Spinal cord (tissue), 10 donors: Measurements from ENCODE around the gene GRIP2. TPM values are rescaled to one million over a fixed set of nuclear protein-coding genes. Genes with fewer than 3 reads are reported as not detected.

Experiments
- DNase-seq, 6 donors: peaks; one replicate each; pipeline versions ENCODE4 v3.0.0 to v3.0.0-alpha.2; 2013 to 2015; ENCODE audit warnings: low spot score in 6 of 6, low read depth in 4 of 6
- H3K27ac ChIP-seq: one replicate; pipeline ENCODE4 v1.5.1; 2013; ENCODE audit warnings: low read depth, low read length, control low read depth
- H3K27me3 ChIP-seq: one replicate; pipeline ENCODE4 v1.6.1; 2013; ENCODE audit warnings: low read length; ENCODE audit not compliant: control insufficient read depth, insufficient read depth
- H3K36me3 ChIP-seq: one replicate; pipeline ENCODE4 v1.6.1; 2013; ENCODE audit warnings: low read length; ENCODE audit not compliant: control insufficient read depth, insufficient read depth
- H3K4me1 ChIP-seq: one replicate; pipeline ENCODE4 v1.6.1; 2013; ENCODE audit warnings: low read length; ENCODE audit not compliant: control insufficient read depth, insufficient read depth
- H3K4me3 ChIP-seq: one replicate; pipeline ENCODE4 v1.5.1; 2013; ENCODE audit warnings: low read depth, low read length, control low read depth
- H3K9me3 ChIP-seq: one replicate; pipeline ENCODE4 v1.6.1; 2013; ENCODE audit warnings: low read length; ENCODE audit not compliant: control insufficient read depth, insufficient read depth
- WGBS: methylation state at CpG from one replicate; pipeline ENCODE4 v1.1.5; 2013; ENCODE audit warnings: missing lambda C conversion rate; ENCODE audit not compliant: insufficient coverage; 5-methylcytosine and 5-hydroxymethylcytosine counted together
- polyA plus RNA-seq, 2 donors: library from polyadenylated mRNA; unstranded; fragments of 120-200 nt; gene quantifications; one replicate each; pipeline ENCODE4 v1.2.1, GENCODE V29; 2013; ENCODE audit not compliant: insufficient read length in 2 of 2
- total RNA-seq, 2 donors: library from RNA; depleted of rRNA in 1 of 2; stranded (reverse); fragments of 120-200 nt in 1 of 2; fragments of >200 nt in 1 of 2; gene quantifications; one replicate each; pipeline versions ENCODE4 v1.2.3 to v1.2.4, GENCODE V29; 2013 to 2014
- donor health status: healthy.

The GRIP2 gene
- total and polyA plus RNA-seq, 4 donors = 6.0 to 24.2 (median 12.9) TPM

DNA sequence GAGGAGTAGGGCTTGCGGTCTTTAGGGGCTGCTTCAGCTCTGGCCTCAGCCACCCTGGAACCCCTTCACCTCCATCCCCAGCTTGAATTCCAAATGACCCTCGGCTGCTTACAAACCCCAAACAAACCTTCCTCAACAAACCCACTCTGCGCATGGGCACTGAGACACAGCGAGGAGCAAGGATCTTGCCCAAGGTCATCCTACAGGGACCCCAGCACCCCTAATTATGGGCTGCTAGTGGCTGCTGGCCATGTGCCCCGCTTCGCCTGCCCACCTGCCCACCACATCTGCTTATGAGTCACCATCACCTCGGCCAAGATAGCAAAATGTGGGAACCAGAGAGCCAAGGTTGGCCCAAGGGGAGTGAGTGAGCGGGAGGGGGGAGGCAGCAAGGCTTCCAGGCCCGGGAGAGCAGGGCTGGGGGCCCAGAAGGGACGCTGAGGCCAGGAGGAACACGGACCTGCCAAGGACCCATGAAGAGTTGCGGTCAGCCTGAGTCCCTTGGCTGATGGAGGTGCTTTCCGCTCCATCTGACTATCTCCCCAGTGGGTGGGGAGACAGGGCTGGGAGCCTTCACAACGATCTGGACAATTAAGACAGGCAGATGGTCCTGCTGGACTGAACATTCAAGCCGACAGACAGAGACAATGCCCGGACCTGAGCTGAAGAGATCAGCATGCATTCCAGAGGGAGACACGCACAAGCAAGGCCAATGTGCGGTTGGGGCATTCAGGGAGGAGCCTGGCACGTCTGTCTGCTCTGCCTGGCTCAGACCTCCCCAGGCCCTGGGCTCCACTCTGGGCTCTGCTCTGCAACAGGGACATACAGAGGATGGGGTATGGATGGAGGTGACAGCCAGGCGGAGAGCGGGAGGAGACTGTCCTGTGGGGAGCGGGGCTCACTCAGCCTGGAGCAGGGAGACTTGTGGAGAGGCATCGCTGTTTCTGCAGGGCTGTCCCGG, 10.8 kb upstream of the GRIP2 start:
- no peak overlapping the region for H3K4me3 ChIP-seq
- WGBS = 60% methylated on average over 19 of the region's 24 CpGs

DNA sequence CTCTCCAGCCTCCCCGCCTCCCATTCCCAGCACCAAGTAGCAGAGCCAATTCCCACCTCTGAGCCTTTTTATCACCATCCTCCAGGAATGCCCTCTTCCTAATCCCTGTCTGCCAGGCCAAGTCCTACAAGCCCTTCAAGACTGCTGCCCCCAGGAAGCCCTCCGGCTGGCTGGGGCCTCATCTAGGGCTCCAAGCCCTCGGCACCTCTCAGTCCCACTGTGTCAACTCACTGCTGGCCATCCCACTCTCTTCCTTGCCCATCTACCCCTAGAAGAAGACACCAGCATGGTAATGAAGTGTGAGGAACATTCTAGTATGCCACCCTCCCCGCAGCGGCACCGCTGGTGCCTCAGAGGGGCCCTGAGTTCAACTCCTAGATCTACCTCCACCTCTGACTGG, 10.0 kb upstream of the GRIP2 start:
- Histone ChIP-seq H3K27me3 (no peaks in the 10 kb centered on the region), H3K9me3 (no peaks in the 10 kb centered on the region), H3K4me3 (no peak overlapping the region), H3K4me1 (peaks cover 18% of the 10 kb centered on the region), H3K27ac (no peak overlapping the region), H3K36me3 (peaks cover 2% of the 10 kb centered on the region)
- no peak for DNase-seq
- WGBS = 81% methylated on average over 2 of the region's 6 CpGs

More for the DNA sequence above, 10.8 kb upstream of the GRIP2 start:
- H3K27ac ChIP-seq = no peak overlapping the region
- H3K36me3 ChIP-seq = no peaks in the 10 kb centered on the region
- H3K4me1 ChIP-seq = peaks cover 22% of the 10 kb centered on the region
- DNase-seq = no peak
- H3K27me3 ChIP-seq = peaks cover 6% of the 10 kb centered on the region
- H3K9me3 ChIP-seq = no peaks in the 10 kb centered on the region

DNA sequence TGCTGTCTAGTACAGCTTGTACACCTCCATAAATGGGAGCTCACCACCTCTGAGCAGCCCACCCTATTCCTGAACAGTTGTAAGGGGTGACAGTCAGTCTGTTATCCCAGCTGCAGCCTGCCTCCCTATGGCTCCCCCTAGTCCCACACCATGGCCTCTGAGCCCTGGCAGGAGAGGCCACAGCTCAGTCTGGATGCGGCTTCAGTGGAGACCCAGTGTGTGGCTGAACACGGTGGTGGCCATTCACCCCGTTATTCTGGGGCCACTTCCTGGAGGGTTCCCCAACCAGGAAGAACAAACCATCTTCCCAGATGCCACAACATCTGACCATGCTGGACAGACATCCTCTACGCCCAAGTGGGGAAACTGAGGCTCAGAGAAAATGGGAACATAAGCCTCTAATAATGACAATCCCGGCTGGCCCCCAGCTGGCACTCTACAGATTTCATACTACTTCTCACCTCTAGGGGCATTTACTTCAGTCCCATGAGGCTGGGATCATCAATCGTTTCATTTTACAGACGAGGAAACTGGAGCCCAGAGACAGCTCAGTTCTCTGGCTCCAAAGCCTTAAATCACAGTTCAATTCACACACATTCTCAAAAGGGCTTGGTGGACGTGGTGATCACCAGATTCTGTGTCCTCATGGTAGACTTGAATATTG, 9.2 kb upstream of the GRIP2 start:
- DNase-seq = no peak
- Histone ChIP-seq H3K4me1 (peaks cover 18% of the 10 kb centered on the region), H3K4me3 (no peak overlapping the region), H3K9me3 (no peaks in the 10 kb centered on the region), H3K27me3 (no peaks in the 10 kb centered on the region), H3K36me3 (peaks cover 2% of the 10 kb centered on the region), H3K27ac (no peak overlapping the region)
- 56% methylated on average over 7 of the region's 8 CpGs for WGBS

DNA sequence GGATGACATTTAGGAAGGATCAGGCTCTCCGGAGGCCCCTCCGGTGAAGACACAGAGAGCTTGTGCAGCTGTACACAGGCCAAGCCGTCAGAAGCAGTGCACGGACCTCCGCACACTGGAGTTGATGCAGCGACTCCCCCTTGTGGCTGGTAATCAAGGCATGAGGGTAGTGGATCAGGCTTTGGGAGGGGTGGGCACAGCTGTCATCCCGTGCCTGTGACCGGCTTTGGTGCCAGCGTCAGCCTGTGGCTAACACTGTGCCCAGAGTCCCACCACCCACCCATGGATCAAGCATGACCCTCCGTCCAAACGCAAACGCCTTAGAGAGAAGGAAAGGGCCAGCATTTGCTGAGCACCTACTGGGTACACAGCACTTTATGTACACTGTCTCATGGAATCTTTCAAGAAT, 8.2 kb upstream of the GRIP2 start:
- DNase-seq = peak in 3 of 6 donors; percentile 45 to 89 (median 87)
- peaks cover 21% of the 10 kb centered on the region for H3K4me1 ChIP-seq
- 13% methylated on average over 12 of the region's 12 CpGs for WGBS
- no peak overlapping the region for H3K27ac ChIP-seq
- peaks cover 2% of the 10 kb centered on the region for H3K36me3 ChIP-seq
- H3K4me3 ChIP-seq = no peak overlapping the region
- no peaks in the 10 kb centered on the region for H3K27me3 ChIP-seq
- H3K9me3 ChIP-seq = no peaks in the 10 kb centered on the region

DNA sequence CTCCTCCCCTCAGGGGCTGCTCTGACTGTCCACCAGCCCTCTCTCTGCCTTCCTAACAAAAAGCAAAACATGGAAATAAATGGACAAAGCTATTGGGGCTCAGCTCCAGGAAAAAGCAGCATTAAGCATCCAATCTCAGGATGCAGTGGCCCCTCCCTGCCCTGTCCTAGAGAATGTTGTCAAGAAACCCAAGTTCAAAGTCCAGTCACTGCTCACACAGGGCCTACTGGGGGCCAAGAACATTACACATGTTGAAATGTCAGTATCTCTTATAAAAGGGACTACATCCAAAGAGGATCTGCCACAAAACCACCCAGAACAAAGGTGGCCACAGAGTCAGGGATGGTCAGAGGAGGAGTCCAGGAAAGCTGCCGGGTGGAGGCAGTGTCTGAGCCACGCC, 7.6 kb upstream of the GRIP2 start:
- WGBS = 73% methylated on average over 2 of the region's 2 CpGs
- Histone ChIP-seq H3K9me3 (no peaks in the 10 kb centered on the region), H3K27me3 (no peaks in the 10 kb centered on the region), H3K27ac (no peak overlapping the region), H3K36me3 (peaks cover 2% of the 10 kb centered on the region), H3K4me3 (no peak overlapping the region), H3K4me1 (peaks cover 26% of the 10 kb centered on the region)
- DNase-seq = no peak

DNA sequence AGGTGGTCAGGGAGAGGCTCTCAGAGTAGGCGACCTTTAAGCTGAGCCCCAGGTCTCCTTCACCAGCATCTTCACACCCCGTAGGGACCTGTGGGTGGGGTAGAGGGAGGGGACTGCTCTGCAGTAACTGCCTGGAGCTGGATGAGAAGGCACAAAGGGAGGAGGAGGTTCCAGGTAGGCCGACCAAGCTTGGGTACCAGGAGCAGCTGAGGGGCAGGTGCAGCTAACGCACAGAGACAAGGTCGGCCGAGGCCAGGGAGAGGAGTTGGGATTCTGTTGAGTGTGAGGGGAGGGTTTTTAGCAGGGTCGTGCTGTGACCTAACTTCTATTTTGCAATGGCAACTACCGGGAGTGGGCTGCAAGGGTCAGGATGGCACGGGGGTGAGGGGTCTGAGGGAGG, 5.9 kb upstream of the GRIP2 start:
- Histone ChIP-seq H3K27me3 (no peaks in the 10 kb centered on the region), H3K27ac (no peak overlapping the region), H3K9me3 (no peaks in the 10 kb centered on the region), H3K4me3 (no peak overlapping the region), H3K36me3 (peaks cover 2% of the 10 kb centered on the region), H3K4me1 (peaks cover 20% of the 10 kb centered on the region)
- no peak for DNase-seq
- whole genome bisulfite sequencing = 79% methylated on average over 8 of the region's 9 CpGs

DNA sequence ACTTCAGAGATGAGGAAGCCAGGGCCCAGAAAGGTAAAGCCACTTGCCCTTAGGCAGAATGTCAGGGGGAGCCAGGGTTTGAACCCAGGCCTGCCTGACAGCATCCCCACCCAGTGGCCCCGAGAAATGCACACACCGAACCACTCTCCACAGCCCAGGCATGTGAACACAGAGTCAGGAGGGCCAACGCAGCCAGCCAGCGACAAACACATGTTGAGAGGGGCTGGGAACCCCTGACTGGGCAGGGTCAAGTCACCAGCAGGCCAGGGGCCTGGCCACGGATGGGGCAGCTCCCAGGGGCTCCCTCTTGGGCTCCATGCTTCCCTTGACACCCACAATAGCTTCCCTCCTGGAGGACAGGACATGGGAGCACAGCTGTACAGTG, 5.1 kb upstream of the GRIP2 start:
- peaks cover 24% of the 10 kb centered on the region for H3K4me1 ChIP-seq
- no peak overlapping the region for H3K4me3 ChIP-seq
- 90% methylated on average over 4 of the region's 5 CpGs for WGBS
- H3K9me3 ChIP-seq = no peaks in the 10 kb centered on the region
- no peak for DNase-seq
- H3K36me3 ChIP-seq = peaks cover 3% of the 10 kb centered on the region
- no peak overlapping the region for H3K27ac ChIP-seq
- no peaks in the 10 kb centered on the region for H3K27me3 ChIP-seq

DNA sequence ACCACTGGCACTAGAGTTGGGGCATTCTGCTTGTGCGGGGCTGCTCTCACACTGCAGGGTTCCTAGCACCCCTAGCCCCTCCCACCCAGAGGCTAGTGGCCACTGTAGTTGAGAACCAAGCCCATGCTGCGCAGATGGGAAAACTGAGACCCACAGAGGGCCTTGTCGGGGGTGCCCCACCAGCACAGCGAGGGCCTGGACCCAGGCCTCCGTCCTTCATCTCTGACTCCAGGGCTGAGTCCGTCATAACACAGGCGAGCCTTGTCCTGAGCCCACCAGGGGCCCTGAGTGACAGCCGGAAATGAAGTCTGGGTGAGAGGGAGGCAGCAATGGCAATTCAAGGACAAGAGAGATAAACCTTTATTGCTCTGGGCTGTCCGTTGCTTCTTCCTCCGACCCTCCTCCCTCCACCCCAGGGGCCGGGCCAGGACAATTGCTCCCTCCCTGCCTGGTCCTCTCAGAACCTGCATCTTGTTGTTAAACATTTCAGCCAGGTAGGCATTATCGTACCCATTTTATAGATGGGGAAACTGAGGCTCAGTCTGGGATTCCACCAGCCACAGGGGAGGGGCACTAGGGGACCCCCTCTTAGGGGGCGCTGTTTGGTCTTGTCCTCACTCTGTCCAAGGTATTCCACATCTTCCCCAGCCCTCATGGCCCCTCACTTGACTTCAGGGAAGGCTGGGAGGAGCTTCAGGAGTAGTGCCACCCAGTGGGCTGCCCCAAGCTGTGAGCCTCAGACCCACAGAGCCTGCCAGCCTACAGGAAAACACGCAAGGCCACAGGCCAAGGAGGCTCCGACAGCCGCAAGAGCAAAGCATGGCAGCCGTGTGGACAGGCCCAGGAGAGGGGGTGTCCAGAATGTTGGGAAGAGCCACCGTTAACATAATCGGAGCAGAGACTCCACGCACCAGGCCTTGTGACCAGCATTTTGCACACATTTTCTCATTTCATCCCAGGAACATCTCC, 4.4 kb upstream of the GRIP2 start:
- 91% methylated on average over 15 of the region's 20 CpGs for WGBS
- H3K27ac ChIP-seq = no peak overlapping the region
- H3K9me3 ChIP-seq = no peaks in the 10 kb centered on the region
- DNase-seq = no peak
- H3K4me3 ChIP-seq = no peak overlapping the region
- H3K27me3 ChIP-seq = no peaks in the 10 kb centered on the region
- H3K36me3 ChIP-seq = peaks cover 5% of the 10 kb centered on the region
- peaks cover 30% of the 10 kb centered on the region for H3K4me1 ChIP-seq

DNA sequence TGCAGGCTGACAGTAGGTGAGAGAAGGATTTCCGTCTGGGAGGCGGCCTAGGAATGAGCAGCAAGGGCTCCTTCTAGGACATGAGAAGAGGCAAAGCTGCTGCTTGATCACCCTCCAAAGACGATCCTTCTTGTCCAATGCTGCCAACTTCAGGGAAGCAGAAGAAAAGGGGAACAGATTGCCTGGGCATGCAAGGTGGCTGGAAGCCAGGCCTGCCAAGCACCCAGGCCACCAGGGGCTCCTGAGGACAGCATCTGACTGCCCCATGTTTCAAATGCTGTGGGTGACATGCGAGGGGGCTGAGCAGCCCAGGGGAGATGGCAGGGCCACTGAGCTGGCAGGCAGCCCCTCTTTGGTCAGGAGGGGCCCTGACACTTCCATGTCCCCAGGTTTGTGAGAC, 3.3 kb upstream of the GRIP2 start:
- H3K27me3 ChIP-seq = no peaks in the 10 kb centered on the region
- DNase-seq = peak in 2 of 6 donors; percentile 56 to 83
- WGBS = 56% methylated on average over 4 of the region's 4 CpGs
- H3K4me3 ChIP-seq = no peak overlapping the region
- peaks cover 40% of the 10 kb centered on the region for H3K4me1 ChIP-seq
- H3K27ac ChIP-seq = no peak overlapping the region
- H3K9me3 ChIP-seq = no peaks in the 10 kb centered on the region
- peaks cover 7% of the 10 kb centered on the region for H3K36me3 ChIP-seq
